Motor neuron (in vitro differentiated cells): ENCODE data around the gene ACSL4. TPM values are rescaled to one million over a fixed set of nuclear protein-coding genes. Genes with fewer than 3 reads are reported as not detected.
"Not testable (repeated sequence)": the region's sequence is repeated elsewhere in the genome, so short reads cannot be mapped to it uniquely, and the experiment has no call there.

ENCODE experiments used
- ATAC-seq, 8 experiments: fragments of 200-7000 bp; cut with Tn5 transposase; replicated peaks in 6 of 8; 2 replicates each; pipeline ENCODE4 v1.8.0; 2021; ENCODE audit warnings: mild to moderate bottlenecking in 8 of 8, moderate library complexity in 8 of 8
- H3K27ac ChIP-seq, 2 donors: fragments of 250-450 bp; sonication (Bioruptor Pico); 2 replicates each; pipeline ENCODE4 v1.9.0; 2021; ENCODE audit warnings: antibody characterized with exemption in 2 of 2, mild to moderate bottlenecking in 2 of 2, moderate library complexity in 1 of 2
- H3K4me1 ChIP-seq, 2 donors: fragments of 250-450 bp; sonication (Bioruptor Pico); replicated peaks in 1 of 2; 2 replicates each; pipeline ENCODE4 v1.6.1; 2021; ENCODE audit warnings: antibody characterized with exemption in 2 of 2, mild to moderate bottlenecking in 2 of 2, moderate library complexity in 1 of 2
- H3K4me3 ChIP-seq, 5 donors: fragments of 250-450 bp; sonication (Bioruptor Pico); 2 replicates each; pipeline ENCODE4 v1.9.0; 2021; ENCODE audit warnings: antibody characterized with exemption in 5 of 5, mild to moderate bottlenecking in 5 of 5, moderate library complexity in 4 of 5
- WGBS, 10 experiments: fragments of 450-650 bp; shearing (Covaris generic); methylation state at CpG; one replicate each; pipeline ENCODE4 v1.0.0; 2022; 5-methylcytosine and 5-hydroxymethylcytosine counted together
- in situ Hi-C, 9 experiments: fragments of 400-800 bp; cut with MboI; loops; one replicate each; pipeline ENCODE4 v1.15.0; 2021; ENCODE audit warnings: low sequenced_read_pairs in 9 of 9, low pct_unique_long_range_greater_than_20kb in 2 of 9; ENCODE audit not compliant: unreplicated experiment in 9 of 9
- total RNA-seq, 8 experiments: library from RNA; unstranded; fragments of 300-600 nt; gene quantifications; 2 replicates each; pipeline versions ENCODE4 v1.2.3 to v1.2.4, GENCODE V29; 2022

The ACSL4 gene
- total RNA-seq, 8 experiments from 2014 or later = 27.3 to 71.2 (median 54.0) TPM

GRCh38 chrX:109654516-109655109, 78.4 kb downstream of the ACSL4 start:
- 44 to 100% (median 83%) methylated on average over 1 to 5 of the region's 5 CpGs; no CpG with 5 or more reads in 2 of the 10 experiments for WGBS, 10 experiments
- in situ Hi-C loops = no loop called here
- no peak overlapping the region for H3K4me3 ChIP-seq
- ATAC-seq = no peak
- H3K27ac ChIP-seq = no peak overlapping the region
- no peaks in the 10 kb centered on the region for H3K4me1 ChIP-seq

- not testable (repeated sequence) for ATAC-seq, H3K4me1 ChIP-seq, H3K4me3 ChIP-seq, H3K27ac ChIP-seq
- in situ Hi-C loops = loop anchor here in 1 of 9 experiments (25.0 kb wide), 1 partner anchor 157 kb away; the partner anchor contains the start of gene GUCY2F
- no CpG with 5 or more reads among the region's 19 CpGs for WGBS, 10 experiments
Measured at GRCh38 chrX:109644671-109645070, 88.4 kb downstream of the ACSL4 start.

GRCh38 chrX:109643687-109644086, 89.4 kb downstream of the ACSL4 start:
- no peak for ATAC-seq
- Histone ChIP-seq H3K27ac (no peak overlapping the region), H3K4me3 (no peak overlapping the region), H3K4me1 (no peaks in the 10 kb centered on the region)
- in situ Hi-C loops = loop anchor here in 1 of 9 experiments (25.0 kb wide), 1 partner anchor 156 kb away; the partner anchor contains the start of gene GUCY2F
- 47 to 100% (median 100%) methylated on average over 1 to 2 of the region's 2 CpGs; no CpG with 5 or more reads in 4 of the 10 experiments for WGBS, 10 experiments

DNA sequence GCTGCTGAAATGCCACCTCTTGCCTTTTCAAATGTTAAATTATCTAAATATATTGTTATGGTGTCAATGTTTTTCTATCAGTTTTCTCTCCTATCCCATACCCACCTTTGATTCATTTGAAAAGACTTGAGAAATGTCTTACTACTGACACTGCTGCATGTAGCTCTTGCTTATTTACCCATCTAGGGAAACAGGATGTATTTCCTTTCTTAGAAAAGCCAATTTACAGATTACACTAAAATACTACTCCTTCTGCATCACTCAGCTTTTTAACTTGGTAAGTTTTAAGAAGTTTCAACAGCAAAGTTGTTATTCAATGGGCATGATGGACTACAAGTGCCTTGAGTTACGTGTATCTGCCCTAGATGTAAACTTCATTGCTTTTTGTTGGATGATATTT, 94.9 kb downstream of the ACSL4 start:
- no peak overlapping the region for H3K27ac ChIP-seq
- no peak for ATAC-seq
- in situ Hi-C loops = loop anchor here in 1 of 9 experiments (25.0 kb wide), 1 partner anchor 151 kb away; the partner anchor contains the start of gene GUCY2F
- WGBS, 10 experiments = 20 to 100% (median 83%) methylated on average over 1 of the region's 1 CpG; no CpG with 5 or more reads in 3 of the 10 experiments
- H3K4me3 ChIP-seq = no peak overlapping the region
- H3K4me1 ChIP-seq = no peaks in the 10 kb centered on the region

- ATAC-seq, H3K4me3 ChIP-seq, H3K4me1 ChIP-seq, H3K27ac ChIP-seq: not testable (repeated sequence)
- in situ Hi-C loops = loop anchor here in 1 of 9 experiments (25.0 kb wide), 1 partner anchor 150 kb away; the partner anchor contains the start of gene GUCY2F
- 100% methylated on average over 1 of the region's 2 CpGs; no CpG with 5 or more reads in 8 of the 10 experiments for WGBS, 10 experiments
Measured at GRCh38 chrX:109637477-109637876, 95.6 kb downstream of the ACSL4 start.

GRCh38 chrX:109635146-109635545, 97.9 kb downstream of the ACSL4 start:
- H3K27ac ChIP-seq = no peak overlapping the region
- 7 to 100% (median 38%) methylated on average over 1 to 3 of the region's 3 CpGs; no CpG with 5 or more reads in 7 of the 10 experiments for WGBS, 10 experiments
- ATAC-seq = peak in 3 of 8 experiments; percentile 33 to 49 (median 41)
- H3K4me1 ChIP-seq = no peaks in the 10 kb centered on the region
- H3K4me3 ChIP-seq = no peak overlapping the region
- in situ Hi-C loops = loop anchor here in 1 of 9 experiments (25.0 kb wide), 1 partner anchor 148 kb away; the partner anchor contains the start of gene GUCY2F

GRCh38 chrX:109632906-109633504, 100.1 kb downstream of the ACSL4 start:
- H3K4me1 ChIP-seq = no peaks in the 10 kb centered on the region
- H3K4me3 ChIP-seq = no peak overlapping the region
- no peak for ATAC-seq
- no peak overlapping the region for H3K27ac ChIP-seq
- in situ Hi-C loops = loop anchor here in 1 of 9 experiments (25.0 kb wide), 1 partner anchor 146 kb away; the partner anchor contains the start of gene GUCY2F
- WGBS, 10 experiments = 0 to 44% (median 30%) methylated on average over 1 to 5 of the region's 5 CpGs; no CpG with 5 or more reads in 3 of the 10 experiments

DNA sequence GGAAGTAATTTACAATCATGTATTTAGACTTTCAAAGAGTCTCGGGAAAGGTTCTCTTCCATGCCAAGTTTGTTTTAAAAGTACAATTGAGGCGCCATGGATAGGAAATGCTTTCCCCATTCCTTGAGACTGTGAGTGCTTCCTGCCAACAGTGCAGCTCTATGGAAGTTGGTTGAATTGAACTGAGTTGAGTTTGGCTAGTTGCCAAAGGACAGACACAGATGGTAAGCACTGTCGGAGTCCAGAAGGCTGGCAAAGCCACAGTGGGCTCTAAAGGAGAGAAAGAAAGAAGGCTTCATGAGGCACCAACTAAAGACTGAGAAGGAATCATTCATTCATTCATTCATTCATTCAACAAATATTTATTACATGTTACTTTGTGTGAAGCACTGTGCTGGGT, 103.7 kb downstream of the ACSL4 start:
- Histone ChIP-seq H3K4me1 (no peaks in the 10 kb centered on the region), H3K27ac (no peak overlapping the region), H3K4me3 (no peak overlapping the region)
- 55% methylated on average over 3 of the region's 3 CpGs; no CpG with 5 or more reads in 9 of the 10 experiments for WGBS, 10 experiments
- in situ Hi-C loops = loop anchor here in 2 of 9 experiments (10.0 to 25.0 kb wide), 2 partner anchors 142 to 145 kb away; partner anchors contain the start of gene GUCY2F (in 2 of the 2)
- ATAC-seq = peak in 4 of 8 experiments; percentile 43 to 91 (median 56)

DNA sequence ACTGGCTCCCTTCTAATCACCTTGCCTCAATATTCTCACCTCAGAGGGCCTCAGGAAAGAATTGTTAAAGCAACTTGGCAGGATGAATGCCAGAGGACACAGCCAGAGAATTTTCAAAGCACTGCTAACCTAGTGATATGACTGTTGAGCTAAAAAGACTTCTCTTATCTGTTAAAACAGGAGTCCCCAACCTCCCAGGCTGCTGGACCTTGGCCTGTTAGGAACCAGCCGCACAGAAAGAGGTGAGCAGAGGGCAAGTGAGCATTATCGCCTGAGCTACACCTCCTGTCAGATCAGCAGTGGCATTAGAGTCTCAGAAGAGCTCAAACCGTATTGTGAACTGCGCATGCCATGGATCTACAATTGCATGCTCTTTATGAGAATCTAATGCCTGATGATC, 106.4 kb downstream of the ACSL4 start:
- 50 to 100% (median 73%) methylated on average over 1 to 3 of the region's 4 CpGs; no CpG with 5 or more reads in 6 of the 10 experiments for WGBS, 10 experiments
- Histone ChIP-seq H3K27ac (no peak overlapping the region), H3K4me3 (no peak overlapping the region), H3K4me1 (no peaks in the 10 kb centered on the region)
- no peak for ATAC-seq
- in situ Hi-C loops = loop anchor here in 2 of 9 experiments (10.0 to 25.0 kb wide), 2 partner anchors 139 to 142 kb away; partner anchors contain the start of gene GUCY2F (in 2 of the 2)

GRCh38 chrX:109624641-109625616, 108.1 kb downstream of the ACSL4 start, which contains the start of gene KCNE5:
TSS of gene KCNE5 (minus strand) at chrX:109625172. CDS start at chrX:109625020, 152 bp downstream.
- in situ Hi-C loops = loop anchor here in 2 of 9 experiments (10.0 to 25.0 kb wide), 2 partner anchors 138 to 140 kb away; partner anchors contain the start of gene GUCY2F (in 2 of the 2)
- Histone ChIP-seq H3K4me3 (no peak within 1 kb of the TSS), H3K27ac (no peak within 1 kb of the TSS), H3K4me1 (no peaks in the 10 kb centered on the region)
- peak in 5 of 8 experiments; percentile 31 to 77 (median 72) for ATAC-seq
- 86% methylated on average over 7 of the region's 79 CpGs; no CpG with 5 or more reads in 9 of the 10 experiments for WGBS, 10 experiments

GRCh38 chrX:109623997-109624396, 109.1 kb downstream of the ACSL4 start:
- peak in 4 of 8 experiments; percentile 35 to 83 (median 52) for ATAC-seq
- WGBS, 10 experiments = 45 to 73% methylated on average over 2 to 5 of the region's 8 CpGs; no CpG with 5 or more reads in 8 of the 10 experiments
- no peak overlapping the region for H3K27ac ChIP-seq
- H3K4me3 ChIP-seq = no peak overlapping the region
- H3K4me1 ChIP-seq = no peaks in the 10 kb centered on the region
- in situ Hi-C loops = loop anchor here in 1 of 9 experiments (10.0 kb wide), 1 partner anchor 139 kb away; the partner anchor contains the start of gene GUCY2F

DNA sequence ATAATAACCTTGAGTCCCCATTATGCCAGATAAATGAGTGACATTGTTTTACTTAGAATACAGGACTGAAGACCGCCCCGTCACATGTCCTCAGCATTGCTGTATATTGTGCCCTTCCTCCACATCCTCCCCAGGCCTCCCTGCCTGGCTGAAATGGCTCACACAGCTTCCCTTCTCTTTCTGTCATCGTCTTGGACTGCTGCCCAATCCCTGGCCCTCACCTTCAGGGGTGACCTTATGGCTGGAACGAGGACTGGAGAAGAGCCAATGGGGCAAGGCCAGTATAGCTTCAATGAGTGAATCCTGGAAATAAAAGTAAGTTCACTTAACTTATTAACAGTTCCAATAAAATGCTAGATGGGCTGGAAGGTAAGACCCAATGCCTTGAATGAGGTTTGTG, 110.8 kb downstream of the ACSL4 start:
- Histone ChIP-seq H3K4me3 (no peak overlapping the region), H3K4me1 (no peaks in the 10 kb centered on the region), H3K27ac (no peak overlapping the region)
- 33 to 100% (median 100%) methylated on average over 1 to 2 of the region's 4 CpGs; no CpG with 5 or more reads in 7 of the 10 experiments for WGBS, 10 experiments
- ATAC-seq = no peak
- in situ Hi-C loops = loop anchor here in 1 of 9 experiments (10.0 kb wide), 1 partner anchor 137 kb away; the partner anchor contains the start of gene GUCY2F
